Mammary epithelial cell (primary cell): ENCODE data around the gene JMJD7.

ENCODE experiments used
- EZH2 ChIP-seq: IDR thresholded peaks from 2 replicates; pipeline ENCODE4 v1.6.1; 2012; ENCODE audit warnings: low read length, inconsistent platforms, borderline replicate concordance
- TF ChIP-seq, protein P1 (sequence below), 2 donors: IDR thresholded peaks in 1 of 2; conservative IDR thresholded peaks in 1 of 2; 2 replicates each; pipeline ENCODE4 v1.5.1; 2011 to 2012; ENCODE audit warnings: inconsistent platforms in 2 of 2, low read length in 2 of 2, mild to moderate bottlenecking in 2 of 2, control low read depth in 1 of 2, low read depth in 1 of 2; ENCODE audit not compliant: insufficient read depth in 1 of 2; ENCODE audit errors: extremely low read depth in 1 of 2

DNA sequence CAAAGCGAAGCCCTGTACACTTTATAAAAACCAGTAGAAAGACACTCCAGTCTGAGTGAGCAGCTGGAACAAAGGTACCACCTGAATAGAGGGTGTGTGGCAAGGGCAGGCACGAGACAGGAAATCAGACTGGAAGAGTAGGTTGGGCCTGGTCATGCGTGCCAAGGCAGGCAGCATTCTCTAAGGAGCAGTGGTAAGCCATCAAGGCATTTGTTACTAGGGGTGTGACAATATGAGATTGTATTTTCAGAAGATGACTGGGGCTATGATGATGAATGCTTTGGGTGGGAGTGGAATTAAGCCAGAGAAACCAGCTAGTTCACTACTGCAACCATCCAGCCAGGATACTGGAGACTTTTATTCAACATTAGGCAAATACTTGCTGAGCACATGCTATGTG lies 5.0 kb downstream of the JMJD7 start:
- TF ChIP-seq, protein P1, sequence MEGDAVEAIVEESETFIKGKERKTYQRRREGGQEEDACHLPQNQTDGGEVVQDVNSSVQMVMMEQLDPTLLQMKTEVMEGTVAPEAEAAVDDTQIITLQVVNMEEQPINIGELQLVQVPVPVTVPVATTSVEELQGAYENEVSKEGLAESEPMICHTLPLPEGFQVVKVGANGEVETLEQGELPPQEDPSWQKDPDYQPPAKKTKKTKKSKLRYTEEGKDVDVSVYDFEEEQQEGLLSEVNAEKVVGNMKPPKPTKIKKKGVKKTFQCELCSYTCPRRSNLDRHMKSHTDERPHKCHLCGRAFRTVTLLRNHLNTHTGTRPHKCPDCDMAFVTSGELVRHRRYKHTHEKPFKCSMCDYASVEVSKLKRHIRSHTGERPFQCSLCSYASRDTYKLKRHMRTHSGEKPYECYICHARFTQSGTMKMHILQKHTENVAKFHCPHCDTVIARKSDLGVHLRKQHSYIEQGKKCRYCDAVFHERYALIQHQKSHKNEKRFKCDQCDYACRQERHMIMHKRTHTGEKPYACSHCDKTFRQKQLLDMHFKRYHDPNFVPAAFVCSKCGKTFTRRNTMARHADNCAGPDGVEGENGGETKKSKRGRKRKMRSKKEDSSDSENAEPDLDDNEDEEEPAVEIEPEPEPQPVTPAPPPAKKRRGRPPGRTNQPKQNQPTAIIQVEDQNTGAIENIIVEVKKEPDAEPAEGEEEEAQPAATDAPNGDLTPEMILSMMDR (conservative IDR thresholded peaks at IDR 0.05 in 1 of 2, IDR thresholded peaks at IDR 0.05 in 1 of 2; ENCODE audit: extremely low read depth in 1 of 2, insufficient read depth in 1 of 2, low read depth in 1 of 2, low read length in 2 of 2), result no peak
- no peak for TF ChIP-seq EZH2
